Pancreas (tissue), 10 donors: ENCODE results near the gene PLAGL2. TPM values are rescaled to one million over a fixed set of nuclear protein-coding genes. Genes with fewer than 3 reads are reported as not detected.

Experiments
- ATAC-seq, 4 donors: fragments of 200-7000 bp; cut with Tn5 transposase; one replicate each; pipeline versions ENCODE4 v1.8.0 to v1.9.1; 2020; ENCODE audit warnings: mild to moderate bottlenecking in 4 of 4, moderate library complexity in 4 of 4
- DNase-seq, 6 donors: peaks; one replicate each; pipeline ENCODE4 v3.0.0-alpha.2; 2020
- FAIRE-seq: peaks from 2 replicates; lab custom pipeline; 2012; peaks lifted over from hg19 to GRCh38; lab: Jason Lieb, UNC
- H3K27ac ChIP-seq, 4 donors: fragments of 200-600 bp; sonication (generic); 1 replicate in 3 of 4; 2 replicates in 1 of 4; pipeline versions ENCODE4 v1.5.0 to v1.8.0; 2020
- H3K27me3 ChIP-seq, 4 donors: fragments of 200-600 bp; one replicate each; pipeline ENCODE4 v1.8.0; 2021
- H3K36me3 ChIP-seq, 3 donors: fragments of 200-600 bp; sonication (generic) in 1 of 3; one replicate each; pipeline versions ENCODE4 v1.5.0 to v1.8.0; 2020 to 2021
- H3K4me1 ChIP-seq, 3 donors: fragments of 200-600 bp; one replicate each; pipeline ENCODE4 v1.8.0; 2021
- H3K4me3 ChIP-seq, 4 donors: fragments of 200-600 bp; sonication (generic) in 2 of 4; one replicate each; pipeline versions ENCODE4 v1.5.0 to v1.8.0; 2020 to 2021
- H3K9me3 ChIP-seq, 4 donors: fragments of 200-600 bp; one replicate each; pipeline ENCODE4 v1.8.0; 2021
- CTCF ChIP-seq, 4 donors: fragments of 200-600 bp; sonication (generic) in 3 of 4; IDR thresholded peaks; one replicate each; pipeline versions ENCODE4 v1.5.0 to v1.8.0; 2021; ENCODE audit warnings: antibody characterized with exemption in 4 of 4
- WGBS, 2 donors: extraction: QIAGEN DNeasy Blood & Tissue Kit; methylation state at CpG; one replicate each; pipeline ENCODE4 v1.1.7; 2013; 5-methylcytosine and 5-hydroxymethylcytosine counted together
- intact Hi-C, 3 donors: fragments of 100-400 bp; cut with DNase I; formaldehyde crosslinking; loops; one replicate each; pipeline versions ENCODE4 v1.11.1 to v1.14.2; 2022
- polyA plus RNA-seq, 2 donors: library from polyadenylated mRNA; stranded (reverse); fragments of 200-250 nt; gene quantifications; one replicate each; pipeline ENCODE4 v1.2.3, GENCODE V29; 2013
- total RNA-seq, 6 donors: library from RNA; stranded (reverse); fragmentation: NEBNext Ultra II Directional in 4 of 6; extraction: Animal tissue kit (Norgen Biotek cat#: 25700) in 4 of 6; gene quantifications; one replicate each; pipeline versions ENCODE4 v1.2.1 to v1.2.4, GENCODE V29; 2021 to 2023
- donor health status: healthy with polysubstance abuse.
- donor health status: DM: no; HTN: no; CAD: no; lungs with moderate emphysema.
- donor health status: DM: no; HTN: no; CAD: no.
- donor health status: control.
- donor health status: control.
- donor health status: Bipolar disorder and iron deficiency.
- donor health status: DM: yes; HTN: yes; CAD: no.
- donor health status: DM: no; HTN: no; CAD: no.
- donor health status: DM: no; HTN: no; CAD: no.
- donor health status: DM: yes; HTN: yes; CAD: no.

Gene PLAGL2
- total and polyA plus RNA-seq, 8 donors: 2.4 to 7.2 (median 4.4) TPM

GRCh38 chr20:32152421-32153155 lies 55.0 kb downstream of the PLAGL2 start:
- Histone ChIP-seq H3K9me3 (no peaks in the 10 kb centered on the region), H3K27me3 (no peaks in the 10 kb centered on the region), H3K4me3 (no peak overlapping the region), H3K4me1 (peaks cover 0 to 14% (median 0%) of the 10 kb centered on the region in 3 donors), H3K27ac (no peak overlapping the region), H3K36me3 (peaks cover 0 to 30% (median 4%) of the 10 kb centered on the region in 3 donors)
- FAIRE-seq (no peak), DNase-seq (peak in 1 of 6 donors; percentile 36), ATAC-seq (no peak)
- no peak for TF ChIP-seq CTCF (IDR thresholded peaks at IDR 0.05)
- 90% methylated on average over 6 of the region's 6 CpGs for WGBS, 2 donors
- intact Hi-C loops: loop anchor here in 1 of 3 donors (10.0 kb wide), 1 partner anchor 332 kb away; no protein-coding TSS in a partner anchor

GRCh38 chr20:32150291-32150848 lies 57.2 kb downstream of the PLAGL2 start:
- Histone ChIP-seq H3K27me3 (no peaks in the 10 kb centered on the region), H3K4me1 (peaks cover 0 to 9% (median 0%) of the 10 kb centered on the region in 3 donors), H3K36me3 (peaks cover 0 to 35% (median 4%) of the 10 kb centered on the region in 3 donors), H3K9me3 (no peaks in the 10 kb centered on the region), H3K4me3 (no peak overlapping the region), H3K27ac (no peak overlapping the region)
- DNase-seq (no peak), FAIRE-seq (no peak), ATAC-seq (no peak)
- intact Hi-C loops: loop anchor here in 1 of 3 donors (10.0 kb wide), 1 partner anchor 334 kb away; no protein-coding TSS in a partner anchor
- TF ChIP-seq CTCF (IDR thresholded peaks at IDR 0.05): no peak
- WGBS, 2 donors: 92 to 96% methylated on average over 10 of the region's 10 CpGs

GRCh38 chr20:32149566-32150170 lies 57.9 kb downstream of the PLAGL2 start:
- ATAC-seq (no peak), FAIRE-seq (no peak), DNase-seq (no peak)
- H3K9me3 ChIP-seq: no peaks in the 10 kb centered on the region
- no peak for TF ChIP-seq CTCF (IDR thresholded peaks at IDR 0.05)
- H3K27me3 ChIP-seq: no peaks in the 10 kb centered on the region
- intact Hi-C loops: loop anchor here in 1 of 3 donors (10.0 kb wide), 1 partner anchor 335 kb away; no protein-coding TSS in a partner anchor
- H3K4me1 ChIP-seq: peaks cover 0 to 3% (median 0%) of the 10 kb centered on the region in 3 donors
- H3K36me3 ChIP-seq: peaks cover under 1 to 42% (median 10%) of the 10 kb centered on the region in 3 donors
- no peak overlapping the region for H3K27ac ChIP-seq
- H3K4me3 ChIP-seq: no peak overlapping the region
- 89 to 92% methylated on average over 8 of the region's 8 CpGs for WGBS, 2 donors

- H3K9me3 ChIP-seq: no peaks in the 10 kb centered on the region
- no peak overlapping the region for H3K4me3 ChIP-seq
- no peak for FAIRE-seq
- H3K36me3 ChIP-seq: peaks cover 12 to 53% (median 35%) of the 10 kb centered on the region in 3 donors
- intact Hi-C loops: no loop called here
- 91 to 95% methylated on average over 8 of the region's 8 CpGs for WGBS, 2 donors
- no peak for TF ChIP-seq CTCF (IDR thresholded peaks at IDR 0.05)
- no peaks in the 10 kb centered on the region for H3K27me3 ChIP-seq
- H3K27ac ChIP-seq: no peak overlapping the region
- no peak for ATAC-seq
- DNase-seq: no peak
- no peaks in the 10 kb centered on the region for H3K4me1 ChIP-seq
Observed at GRCh38 chr20:32144898-32145662, 62.5 kb downstream of the PLAGL2 start.
